GM20431 (cell line): ENCODE measurements around the gene PPP1R14D.

ENCODE experiments used
- in situ Hi-C: fragments of 300-500 bp; cut with MseI, MboI; formaldehyde crosslinking; loops from one replicate; pipeline ENCODE4 v1.15.0; 2020; ENCODE audit warnings: low sequenced_read_pairs; ENCODE audit not compliant: unreplicated experiment

Gene PPP1R14D

DNA sequence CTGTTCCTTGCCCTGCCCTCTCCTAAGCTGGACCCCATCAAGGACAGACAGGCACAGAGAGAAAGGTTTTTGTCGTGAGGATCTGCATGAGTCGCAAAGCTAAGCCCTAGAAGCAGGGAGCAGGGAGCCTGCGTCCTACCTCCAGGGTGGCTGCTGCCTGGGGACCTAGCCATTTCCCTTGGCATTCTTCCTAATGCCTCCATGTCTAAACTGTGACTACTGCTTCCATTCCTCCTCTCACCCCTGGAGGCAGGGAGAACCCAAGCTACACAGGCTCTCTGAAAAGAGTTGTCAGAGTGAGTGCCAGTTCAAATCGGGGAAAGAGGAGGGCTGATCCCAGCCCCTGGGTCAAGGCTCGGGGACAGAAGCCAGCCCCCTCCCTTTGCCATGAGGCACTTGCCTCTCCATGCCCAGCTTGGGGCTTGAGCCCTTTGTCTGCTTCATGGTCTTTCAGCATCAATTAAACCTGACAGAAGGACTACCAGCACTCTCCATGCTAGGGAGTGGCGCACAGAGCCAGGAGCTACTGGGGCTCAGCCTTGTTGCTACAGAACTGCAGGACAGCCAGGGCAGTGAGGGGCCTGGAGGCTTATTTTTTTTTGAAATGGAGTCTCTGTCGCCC, 62.2 kb downstream of the PPP1R14D start:
- in situ Hi-C loops = no loop called here
